ENCODE data around the gene APMAP.
"Not testable (repeated sequence)": the region's sequence is repeated elsewhere in the genome, so short reads cannot be mapped to it uniquely, and the experiment has no call there.

The APMAP gene

DNA sequence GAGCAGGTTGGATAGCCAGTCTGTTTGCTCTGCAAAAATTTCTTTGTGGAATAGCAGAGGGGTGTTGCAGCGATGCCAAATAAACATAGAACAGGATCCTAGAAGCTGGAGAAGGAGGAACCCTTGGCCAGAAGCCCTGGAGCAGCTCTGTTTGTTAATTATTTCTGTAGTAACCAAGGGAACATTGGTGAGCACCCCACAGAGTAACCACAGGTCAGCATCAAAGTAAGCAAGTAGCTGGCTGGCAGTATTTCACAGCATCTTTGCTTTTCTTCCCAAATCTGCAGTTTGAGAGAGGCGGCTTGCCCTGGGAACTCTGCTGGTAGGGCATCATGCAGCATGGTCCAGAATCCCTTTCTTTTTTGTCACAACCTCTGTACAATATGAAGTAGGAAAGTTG, 12.7 kb upstream of the APMAP start (continued):
- TF ChIP-seq, protein P1, sequence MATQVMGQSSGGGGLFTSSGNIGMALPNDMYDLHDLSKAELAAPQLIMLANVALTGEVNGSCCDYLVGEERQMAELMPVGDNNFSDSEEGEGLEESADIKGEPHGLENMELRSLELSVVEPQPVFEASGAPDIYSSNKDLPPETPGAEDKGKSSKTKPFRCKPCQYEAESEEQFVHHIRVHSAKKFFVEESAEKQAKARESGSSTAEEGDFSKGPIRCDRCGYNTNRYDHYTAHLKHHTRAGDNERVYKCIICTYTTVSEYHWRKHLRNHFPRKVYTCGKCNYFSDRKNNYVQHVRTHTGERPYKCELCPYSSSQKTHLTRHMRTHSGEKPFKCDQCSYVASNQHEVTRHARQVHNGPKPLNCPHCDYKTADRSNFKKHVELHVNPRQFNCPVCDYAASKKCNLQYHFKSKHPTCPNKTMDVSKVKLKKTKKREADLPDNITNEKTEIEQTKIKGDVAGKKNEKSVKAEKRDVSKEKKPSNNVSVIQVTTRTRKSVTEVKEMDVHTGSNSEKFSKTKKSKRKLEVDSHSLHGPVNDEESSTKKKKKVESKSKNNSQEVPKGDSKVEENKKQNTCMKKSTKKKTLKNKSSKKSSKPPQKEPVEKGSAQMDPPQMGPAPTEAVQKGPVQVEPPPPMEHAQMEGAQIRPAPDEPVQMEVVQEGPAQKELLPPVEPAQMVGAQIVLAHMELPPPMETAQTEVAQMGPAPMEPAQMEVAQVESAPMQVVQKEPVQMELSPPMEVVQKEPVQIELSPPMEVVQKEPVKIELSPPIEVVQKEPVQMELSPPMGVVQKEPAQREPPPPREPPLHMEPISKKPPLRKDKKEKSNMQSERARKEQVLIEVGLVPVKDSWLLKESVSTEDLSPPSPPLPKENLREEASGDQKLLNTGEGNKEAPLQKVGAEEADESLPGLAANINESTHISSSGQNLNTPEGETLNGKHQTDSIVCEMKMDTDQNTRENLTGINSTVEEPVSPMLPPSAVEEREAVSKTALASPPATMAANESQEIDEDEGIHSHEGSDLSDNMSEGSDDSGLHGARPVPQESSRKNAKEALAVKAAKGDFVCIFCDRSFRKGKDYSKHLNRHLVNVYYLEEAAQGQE (tag by site-specific recombination; IDR thresholded peaks at IDR 0.05), result no peak
- no peak for TF ChIP-seq ZNF112 (tag by site-specific recombination; IDR thresholded peaks at IDR 0.05)
- TF ChIP-seq ZNF366 (tag by site-specific recombination; conservative IDR thresholded peaks at IDR 0.05), result no peak
- no peak for TF ChIP-seq ZNF843 (tag by site-specific recombination; IDR thresholded peaks at IDR 0.05)
- TF ChIP-seq SP3 (tag by site-specific recombination; IDR thresholded peaks at IDR 0.05), result no peak
- TF ChIP-seq ZEB2 (tag by site-specific recombination; IDR thresholded peaks at IDR 0.05), result no peak
- TF ChIP-seq ZNF174 (tag by site-specific recombination; IDR thresholded peaks at IDR 0.05), result no peak
- no peak for TF ChIP-seq ZNF777 (tag by site-specific recombination; IDR thresholded peaks at IDR 0.05; ENCODE audit: borderline replicate concordance)
- no peak for TF ChIP-seq ZBTB21 (tag by site-specific recombination; IDR thresholded peaks at IDR 0.05)
- no peak for TF ChIP-seq SETDB1 (IDR thresholded peaks at IDR 0.05; ENCODE audit: insufficient read length, low read length)

DNA sequence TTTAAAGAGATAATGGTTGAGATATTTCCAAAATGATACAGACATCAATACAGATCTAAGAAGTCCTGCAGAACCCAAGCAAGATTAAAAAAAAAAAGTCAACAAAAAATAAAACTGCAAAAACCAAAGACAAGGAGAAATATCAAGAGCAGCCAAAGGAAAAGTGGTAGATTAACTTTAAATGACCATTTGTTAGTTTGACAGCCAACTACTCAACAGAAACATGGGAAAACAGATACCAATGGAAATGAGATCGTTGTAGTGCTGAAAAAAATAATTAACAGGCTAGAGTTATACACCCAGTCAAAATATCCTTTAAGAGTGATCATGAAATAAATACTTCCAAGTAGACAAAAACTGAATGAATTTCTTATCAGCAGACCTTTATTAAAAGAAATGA, 10.5 kb upstream of the APMAP start:
- TF ChIP-seq SETDB1 (IDR thresholded peaks at IDR 0.05; ENCODE audit: insufficient read length, low read length) (peak; percentile 16), ZNF530 (tag by site-specific recombination; IDR thresholded peaks at IDR 0.05; ENCODE audit: low read depth) (no peak)
- Histone ChIP-seq H3K36me3 (ENCODE audit: control insufficient read depth in 2 of 2, insufficient read depth in 1 of 2, low read length in 2 of 2) (peaks cover 0 to 14% of the 10 kb centered on the region in 2 experiments; a peak in 1 of 3 replicates), H3K4me3 (ENCODE audit: low read depth, low read length) (no peak overlapping the region), H3K9me3 (ENCODE audit: control insufficient read depth, insufficient read depth, low read depth, low read length) (no peaks in the 10 kb centered on the region), H3K27ac (ENCODE audit: extremely low read depth, low read depth, low read length) (no peak overlapping the region), H3K4me1 (ENCODE audit: control insufficient read depth, insufficient read depth, low read length) (no peaks in the 10 kb centered on the region)
- ChIA-PET CTCF (interaction anchor here (0.8 kb wide), 1 partner anchor 176 kb away, joined by 3 read pairs; no protein-coding TSS in a partner anchor), POLR2A (no interaction called here)

- POLR2A ChIA-PET; H3K36me3 ChIP-seq (ENCODE audit: control insufficient read depth in 2 of 2, insufficient read depth in 1 of 2, low read length in 2 of 2); H3K4me1 ChIP-seq (ENCODE audit: control insufficient read depth, insufficient read depth, low read length); H3K27ac ChIP-seq (ENCODE audit: extremely low read depth, low read depth, low read length); H3K4me3 ChIP-seq (ENCODE audit: low read depth, low read length); CTCF ChIA-PET; H3K9me3 ChIP-seq (ENCODE audit: control insufficient read depth, insufficient read depth, low read depth, low read length): not testable (repeated sequence)
- TF ChIP-seq ZNF146 (tag by site-specific recombination; IDR thresholded peaks at IDR 0.05), result peak; percentile 92
These were observed 8.8 kb upstream of the APMAP start for GRCh38 chr20:25001323-25001722.

DNA sequence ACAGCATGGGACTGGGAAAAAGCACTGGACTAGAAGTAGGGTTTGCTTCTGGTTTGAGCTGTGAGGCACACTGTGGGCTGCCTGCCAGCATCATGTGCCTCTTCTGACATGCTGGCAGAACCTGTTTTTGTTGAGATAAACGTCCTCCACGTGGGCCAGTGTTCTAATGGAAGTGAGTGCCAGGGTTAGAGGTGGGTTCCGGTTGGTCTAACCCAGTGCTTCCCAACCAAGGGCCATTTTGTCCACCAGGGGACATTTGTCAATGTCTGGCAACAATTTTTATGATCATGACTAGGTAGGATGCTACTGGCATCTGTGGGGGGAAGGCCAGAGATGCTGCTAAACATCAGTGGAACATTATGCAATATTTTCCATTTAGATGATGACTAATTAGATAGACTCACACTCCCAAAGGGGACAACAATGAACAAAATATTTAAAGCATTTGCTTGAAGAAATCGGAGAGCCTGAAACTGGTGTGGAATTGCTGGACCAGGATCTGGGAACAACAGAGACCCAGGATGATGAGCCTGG, 7.8 kb upstream of the APMAP start:
- POLR2A ChIA-PET, result no interaction called here
- no peaks in the 10 kb centered on the region for H3K36me3 ChIP-seq (ENCODE audit: control insufficient read depth in 2 of 2, insufficient read depth in 1 of 2, low read length in 2 of 2)
- H3K4me1 ChIP-seq (ENCODE audit: control insufficient read depth, insufficient read depth, low read length), result no peaks in the 10 kb centered on the region
- H3K4me3 ChIP-seq (ENCODE audit: low read depth, low read length), result no peak overlapping the region
- no peak overlapping the region for H3K27ac ChIP-seq (ENCODE audit: extremely low read depth, low read depth, low read length)
- CTCF ChIA-PET, result interaction anchor here (0.9 to 1.1 kb wide), 2 partner anchors 179 to 398 kb away, joined by 3 to 4 read pairs; no protein-coding TSS in a partner anchor
- no peaks in the 10 kb centered on the region for H3K9me3 ChIP-seq (ENCODE audit: control insufficient read depth, insufficient read depth, low read depth, low read length)
- TF ChIP-seq ZNF596 (tag by site-specific recombination; IDR thresholded peaks at IDR 0.05) (no peak), ZNF585B (tag by site-specific recombination; IDR thresholded peaks at IDR 0.05) (no peak), ZBTB7A (tag by site-specific recombination; IDR thresholded peaks at IDR 0.05; ENCODE audit: low read depth) (no peak), ZNF529 (tag by site-specific recombination; IDR thresholded peaks at IDR 0.05; ENCODE audit: insufficient replicate concordance) (no peak), ZNF133 (tag by site-specific recombination; IDR thresholded peaks at IDR 0.05) (no peak), ZNF600 (tag by site-specific recombination; IDR thresholded peaks at IDR 0.05) (peak; percentile 62; the same call in 1 of the 2 replicates), ZNF140 (tag by site-specific recombination; IDR thresholded peaks at IDR 0.05) (no peak), ZNF560 (tag by site-specific recombination; IDR thresholded peaks at IDR 0.05; ENCODE audit: borderline replicate concordance) (no peak), ZNF423 (tag by site-specific recombination; IDR thresholded peaks at IDR 0.05) (no peak)
- TF ChIP-seq, protein P2, sequence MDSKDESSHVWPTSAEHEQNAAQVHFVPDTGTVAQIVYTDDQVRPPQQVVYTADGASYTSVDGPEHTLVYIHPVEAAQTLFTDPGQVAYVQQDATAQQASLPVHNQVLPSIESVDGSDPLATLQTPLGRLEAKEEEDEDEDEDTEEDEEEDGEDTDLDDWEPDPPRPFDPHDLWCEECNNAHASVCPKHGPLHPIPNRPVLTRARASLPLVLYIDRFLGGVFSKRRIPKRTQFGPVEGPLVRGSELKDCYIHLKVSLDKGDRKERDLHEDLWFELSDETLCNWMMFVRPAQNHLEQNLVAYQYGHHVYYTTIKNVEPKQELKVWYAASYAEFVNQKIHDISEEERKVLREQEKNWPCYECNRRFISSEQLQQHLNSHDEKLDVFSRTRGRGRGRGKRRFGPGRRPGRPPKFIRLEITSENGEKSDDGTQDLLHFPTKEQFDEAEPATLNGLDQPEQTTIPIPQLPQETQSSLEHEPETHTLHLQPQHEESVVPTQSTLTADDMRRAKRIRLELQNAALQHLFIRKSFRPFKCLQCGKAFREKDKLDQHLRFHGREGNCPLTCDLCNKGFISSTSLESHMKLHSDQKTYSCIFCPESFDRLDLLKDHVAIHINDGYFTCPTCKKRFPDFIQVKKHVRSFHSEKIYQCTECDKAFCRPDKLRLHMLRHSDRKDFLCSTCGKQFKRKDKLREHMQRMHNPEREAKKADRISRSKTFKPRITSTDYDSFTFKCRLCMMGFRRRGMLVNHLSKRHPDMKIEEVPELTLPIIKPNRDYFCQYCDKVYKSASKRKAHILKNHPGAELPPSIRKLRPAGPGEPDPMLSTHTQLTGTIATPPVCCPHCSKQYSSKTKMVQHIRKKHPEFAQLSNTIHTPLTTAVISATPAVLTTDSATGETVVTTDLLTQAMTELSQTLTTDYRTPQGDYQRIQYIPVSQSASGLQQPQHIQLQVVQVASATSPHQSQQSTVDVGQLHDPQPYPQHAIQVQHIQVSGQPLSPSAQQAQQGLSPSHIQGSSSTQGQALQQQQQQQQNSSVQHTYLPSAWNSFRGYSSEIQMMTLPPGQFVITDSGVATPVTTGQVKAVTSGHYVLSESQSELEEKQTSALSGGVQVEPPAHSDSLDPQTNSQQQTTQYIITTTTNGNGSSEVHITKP (tag by site-specific recombination; IDR thresholded peaks at IDR 0.05), result peak; percentile 72
- TF ChIP-seq, protein P3, sequence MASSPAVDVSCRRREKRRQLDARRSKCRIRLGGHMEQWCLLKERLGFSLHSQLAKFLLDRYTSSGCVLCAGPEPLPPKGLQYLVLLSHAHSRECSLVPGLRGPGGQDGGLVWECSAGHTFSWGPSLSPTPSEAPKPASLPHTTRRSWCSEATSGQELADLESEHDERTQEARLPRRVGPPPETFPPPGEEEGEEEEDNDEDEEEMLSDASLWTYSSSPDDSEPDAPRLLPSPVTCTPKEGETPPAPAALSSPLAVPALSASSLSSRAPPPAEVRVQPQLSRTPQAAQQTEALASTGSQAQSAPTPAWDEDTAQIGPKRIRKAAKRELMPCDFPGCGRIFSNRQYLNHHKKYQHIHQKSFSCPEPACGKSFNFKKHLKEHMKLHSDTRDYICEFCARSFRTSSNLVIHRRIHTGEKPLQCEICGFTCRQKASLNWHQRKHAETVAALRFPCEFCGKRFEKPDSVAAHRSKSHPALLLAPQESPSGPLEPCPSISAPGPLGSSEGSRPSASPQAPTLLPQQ (tag by site-specific recombination; IDR thresholded peaks at IDR 0.05), result peak; percentile 59; the same call in 1 of the 2 replicates

Measured in HEK293 (cell line).